Stimulated activated CD8-positive, alpha-beta memory T cell treated with anti-CD3 and anti-CD28 coated beads, Interleukin-4, amount 100 ng/mL, for 48 hours (primary cell): Measurements from ENCODE around the gene HOMER2.
"Not testable (repeated sequence)": the region's sequence is repeated elsewhere in the genome, so short reads cannot be mapped to it uniquely, and the experiment has no call there.

Experiments used
- DNase-seq: peaks from one replicate; pipeline ENCODE4 v3.0.0-alpha.2; 2020

The HOMER2 gene

DNA sequence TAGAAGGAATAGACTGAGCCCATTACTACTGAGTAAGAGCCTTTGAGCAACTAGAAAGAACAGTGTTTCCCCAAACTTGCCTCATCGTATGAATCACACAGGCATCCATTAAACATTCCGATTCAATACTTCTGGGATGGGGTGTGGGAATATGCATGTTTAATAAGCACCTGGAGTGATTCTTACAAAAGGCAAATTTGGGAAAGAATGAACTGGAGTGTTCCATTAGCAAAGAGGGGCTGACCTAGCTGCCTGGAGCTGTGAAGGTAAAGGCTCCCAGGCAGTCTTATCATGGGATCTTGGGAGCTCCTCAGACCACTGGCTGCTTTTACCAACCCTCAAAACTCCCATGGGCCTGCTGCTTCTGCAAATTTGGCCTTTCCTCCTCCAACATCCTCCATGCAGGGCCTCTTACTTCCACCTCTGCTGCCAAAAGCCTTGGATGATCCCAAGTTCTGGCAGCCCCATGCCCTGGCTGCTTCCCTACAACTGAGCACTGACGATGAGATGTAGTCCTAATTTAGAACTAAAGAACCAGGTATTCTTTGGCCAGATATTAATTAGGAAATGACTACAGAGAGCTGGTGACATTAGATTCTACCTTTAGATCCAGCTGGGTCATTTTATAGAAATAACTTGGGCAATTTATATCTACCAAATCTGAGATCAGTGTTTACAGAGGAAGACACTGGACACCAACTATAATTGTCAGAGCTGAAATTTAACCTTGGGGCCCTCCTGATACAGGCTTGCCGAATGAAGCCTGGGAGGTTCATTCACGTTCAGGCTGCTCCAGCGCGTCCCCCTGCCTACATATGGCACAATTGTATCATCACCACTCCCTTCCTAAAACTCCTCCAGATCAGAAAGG lies 11.2 kb upstream of the HOMER2 start:
- DNase-seq: no peak

DNA sequence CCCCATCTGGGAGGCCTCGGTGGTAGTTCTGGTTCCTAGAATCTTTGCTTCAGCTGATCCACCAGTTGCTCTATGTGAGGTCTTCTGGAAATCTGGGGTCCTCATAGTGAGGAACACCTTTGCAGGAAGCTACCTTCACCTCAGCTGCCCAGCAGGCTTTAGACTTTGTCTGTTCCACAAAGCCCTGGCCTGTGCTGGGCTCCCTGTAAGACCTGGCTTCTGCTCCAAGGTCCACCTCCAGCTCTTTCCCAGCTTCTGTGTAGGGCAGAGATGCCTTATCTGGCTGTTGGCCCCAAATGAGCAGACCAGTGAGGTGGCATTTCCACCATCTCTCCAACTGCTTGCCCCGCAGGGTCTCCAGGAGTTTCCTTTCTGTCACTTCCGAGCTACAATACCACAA lies 8.2 kb upstream of the HOMER2 start:
- DNase-seq: no peak

DNA sequence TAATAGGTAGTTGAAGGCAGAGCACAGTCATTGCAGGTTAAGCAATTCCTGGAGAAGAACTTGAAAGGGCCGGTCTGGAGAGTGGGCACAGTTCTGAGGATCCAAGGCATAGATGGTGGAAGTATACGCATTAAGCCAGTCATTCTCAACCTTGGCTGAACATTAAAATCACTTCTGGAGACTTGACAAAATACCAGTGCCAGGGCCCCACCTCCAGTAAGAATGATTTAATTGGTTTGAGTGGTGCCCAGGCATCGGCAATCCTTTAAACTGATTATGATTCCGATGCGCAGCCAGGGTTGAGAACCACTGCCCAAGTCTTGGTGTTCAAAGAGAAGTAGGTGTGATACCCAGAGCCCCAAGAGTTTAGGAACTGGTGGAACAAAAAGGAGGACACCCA lies 6.9 kb upstream of the HOMER2 start:
- DNase-seq: no peak

DNA sequence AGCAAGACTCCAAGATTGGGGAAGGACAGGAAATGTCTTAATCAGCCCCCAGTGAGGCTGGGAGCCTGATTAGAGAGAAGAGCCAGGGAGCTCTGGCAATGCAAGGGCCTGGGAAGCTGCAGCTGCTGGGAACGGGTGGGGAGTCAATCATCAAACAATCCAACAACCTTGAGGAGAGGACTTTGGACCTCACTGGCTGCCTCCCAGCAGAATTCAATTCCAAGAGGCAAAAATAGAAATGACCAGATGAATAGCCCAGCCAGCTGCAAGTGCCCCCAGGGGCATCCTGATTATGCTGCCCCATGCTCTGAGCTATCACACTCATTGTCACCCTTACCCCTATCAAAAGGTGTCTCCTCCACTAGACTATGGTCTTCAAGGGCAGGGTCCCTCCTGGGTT lies 6.1 kb upstream of the HOMER2 start:
- DNase-seq: no peak

DNA sequence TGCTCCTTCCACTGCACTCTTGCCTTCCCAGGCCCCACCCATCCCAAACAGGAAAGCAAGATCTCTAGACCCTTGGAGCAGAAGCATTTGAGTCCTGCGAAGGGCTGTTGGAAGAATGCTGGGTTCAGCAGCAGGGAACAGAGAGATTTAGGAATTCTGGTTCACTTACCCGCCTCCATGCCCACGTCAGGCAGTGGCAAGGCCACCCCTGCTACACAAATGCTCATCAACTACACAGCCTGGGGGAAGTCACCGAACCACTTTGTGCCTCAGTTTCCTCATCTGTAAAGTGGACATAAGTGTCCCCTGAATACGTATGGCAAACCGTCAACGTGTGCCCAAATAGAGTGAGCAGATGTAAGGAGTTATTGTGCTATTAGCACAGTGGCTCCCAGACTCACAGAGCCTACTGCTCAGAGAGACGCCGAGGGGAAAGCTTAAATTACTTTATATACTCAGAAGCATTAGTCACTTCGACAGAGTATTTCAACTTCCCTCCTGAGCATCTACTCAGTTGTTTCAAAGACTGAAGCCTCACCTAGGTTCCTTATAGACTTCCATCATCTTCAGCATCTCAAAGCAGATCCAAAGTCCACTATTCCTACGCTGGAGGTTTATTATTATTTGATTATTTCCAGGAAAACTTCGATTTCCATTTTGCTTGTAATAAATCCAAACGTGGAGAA lies 905 bp downstream of the HOMER2 start:
- no peak for DNase-seq

DNA sequence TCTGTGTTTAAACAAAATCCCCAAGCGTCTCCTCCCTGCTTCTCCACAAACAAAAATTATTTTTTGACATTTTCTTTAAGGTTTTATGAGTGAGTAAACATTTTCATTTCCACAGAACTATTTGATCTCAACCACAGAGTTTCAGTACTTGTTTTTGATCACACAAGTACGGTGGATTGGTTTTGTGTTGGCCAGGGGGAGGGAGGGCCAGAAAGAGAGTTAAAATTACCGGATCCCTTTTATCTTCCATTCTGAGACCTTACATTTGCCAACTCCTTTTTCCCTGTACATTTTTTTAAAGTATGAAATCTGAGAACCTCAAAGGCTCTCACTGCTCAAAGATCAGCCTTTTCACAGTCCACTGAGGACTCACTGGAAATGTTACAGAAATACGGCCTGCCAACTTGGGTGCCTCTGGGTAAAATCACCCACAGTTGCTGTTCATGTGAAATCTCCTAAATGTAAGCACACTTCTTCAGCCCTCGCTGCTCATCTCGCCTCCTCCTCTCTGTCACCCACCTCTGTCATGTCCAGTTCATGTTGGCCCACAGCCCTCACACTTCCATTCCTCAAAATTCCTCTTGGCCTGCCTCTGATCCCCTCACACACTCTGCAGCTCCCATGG lies 1.7 kb downstream of the HOMER2 start:
- DNase-seq: no peak

DNA sequence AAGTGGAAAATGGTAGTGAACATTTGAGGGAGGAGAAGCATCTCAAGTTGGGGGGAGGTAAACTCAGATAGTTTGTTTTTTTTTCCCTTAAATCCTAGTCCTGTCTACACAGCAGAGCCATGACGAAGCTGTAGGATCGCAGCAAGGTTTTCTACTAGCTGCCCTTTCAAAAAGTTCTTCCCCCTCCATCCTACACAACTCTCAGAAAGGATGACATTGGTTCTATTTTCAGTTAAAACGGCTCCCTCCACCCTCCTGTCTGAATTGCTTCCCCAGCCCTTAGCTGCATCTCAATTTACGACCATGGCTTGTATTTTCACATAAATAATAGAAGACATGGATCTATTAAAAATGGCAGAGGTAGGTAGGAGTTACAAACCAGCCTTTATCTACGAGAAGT lies 2.2 kb downstream of the HOMER2 start:
- DNase-seq: no peak

DNA sequence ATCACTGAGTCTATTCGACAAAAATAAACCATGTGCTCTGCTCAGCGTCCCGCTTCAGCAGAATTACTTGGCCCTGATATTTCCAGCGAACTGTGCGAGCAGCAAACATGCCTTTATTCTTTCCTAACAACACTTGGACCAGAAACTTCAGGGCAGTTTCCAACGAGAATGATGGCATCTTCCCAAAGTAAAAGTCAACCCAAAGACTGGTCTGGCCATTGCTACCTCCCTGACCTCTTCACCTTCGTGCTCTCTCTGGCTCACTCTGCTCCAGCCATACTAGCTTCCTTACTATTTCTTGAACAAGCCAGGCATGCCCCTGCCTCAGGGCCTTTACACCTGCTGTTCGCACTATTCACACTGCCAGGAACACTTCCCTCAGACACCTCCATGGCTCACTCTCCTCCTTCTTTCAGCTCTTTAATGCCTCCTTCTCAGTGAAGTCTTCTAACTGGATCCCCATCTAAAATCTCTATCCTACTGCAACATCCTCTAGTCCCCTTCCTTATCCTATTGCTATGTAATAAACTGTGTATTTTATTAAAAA lies 6.3 kb downstream of the HOMER2 start:
- DNase-seq: no peak

DNA sequence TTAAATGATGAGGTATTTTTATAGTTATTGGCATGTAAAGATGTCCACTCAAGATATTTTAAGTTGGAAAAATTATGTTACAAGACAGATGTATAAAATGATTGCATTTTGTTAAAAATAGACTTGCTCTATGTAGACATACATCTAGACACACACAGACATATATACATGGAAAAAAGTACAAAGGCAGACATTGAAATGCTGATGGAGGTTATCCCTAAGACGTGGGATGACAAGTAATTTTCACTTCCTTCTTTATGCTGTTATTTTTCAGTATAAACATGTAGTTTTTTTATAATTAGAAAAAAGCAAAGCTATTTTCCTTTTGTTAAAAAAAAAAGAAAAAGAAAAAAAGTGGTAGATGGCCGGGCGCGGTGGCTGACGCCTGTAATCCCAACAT lies 7.2 kb downstream of the HOMER2 start:
- DNase-seq: no peak

DNA sequence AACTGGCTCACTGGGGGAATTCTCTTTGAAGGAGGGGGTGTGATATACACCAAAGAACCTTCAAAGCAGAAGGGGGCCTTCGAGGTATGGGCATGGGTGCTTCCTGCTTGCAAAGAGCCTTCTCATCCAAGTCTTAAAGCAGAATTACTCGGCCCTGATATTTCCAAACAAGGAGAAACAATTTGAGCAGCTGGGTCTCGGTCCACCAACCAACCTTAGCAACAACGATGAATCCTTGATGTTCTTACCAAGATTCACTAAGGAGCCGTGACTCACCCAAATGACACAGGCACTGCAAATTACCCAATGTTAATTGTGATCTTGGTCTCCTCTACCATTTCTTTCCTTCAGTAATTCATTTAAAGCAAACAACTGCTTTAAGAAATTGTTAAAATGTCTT lies 7.7 kb downstream of the HOMER2 start:
- no peak for DNase-seq

DNA sequence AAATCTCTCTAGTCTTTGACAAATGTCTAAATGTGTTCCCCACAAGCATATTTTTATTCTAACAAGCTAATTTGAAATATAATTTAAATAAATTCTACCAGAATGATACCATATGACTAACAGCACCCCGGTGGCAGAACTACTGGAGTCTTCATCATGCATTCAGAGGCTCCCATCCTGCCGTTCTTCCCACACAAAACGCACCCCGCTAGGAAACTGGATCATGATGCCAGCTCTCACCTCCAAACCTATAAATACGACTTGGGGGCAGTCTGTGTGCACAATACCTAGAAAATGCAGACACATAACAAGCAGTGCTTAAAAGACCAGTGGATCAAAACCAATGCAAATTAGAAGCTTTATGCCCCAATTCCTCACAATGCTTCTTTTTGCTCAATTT lies 8.5 kb downstream of the HOMER2 start:
- no peak for DNase-seq

DNA sequence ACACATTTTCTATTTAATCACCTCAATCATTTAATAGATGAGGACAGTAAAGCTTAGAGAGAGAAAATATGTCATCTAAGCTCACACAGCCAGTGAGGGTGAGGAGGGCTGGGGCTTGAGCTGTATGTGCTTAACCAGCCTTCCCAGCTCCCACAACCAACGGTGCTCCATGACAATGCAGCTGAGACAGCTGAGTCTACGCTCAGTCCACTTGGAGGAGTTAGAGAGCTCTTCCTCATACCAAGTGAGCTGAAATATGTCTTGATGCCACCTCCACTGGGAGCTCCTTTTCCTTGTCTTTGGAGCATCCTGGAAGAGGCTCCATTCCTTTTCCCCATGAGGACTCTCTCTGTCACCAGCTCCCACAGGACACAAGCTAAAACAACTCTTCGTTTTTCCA lies 9.3 kb downstream of the HOMER2 start:
- DNase-seq: no peak

DNA sequence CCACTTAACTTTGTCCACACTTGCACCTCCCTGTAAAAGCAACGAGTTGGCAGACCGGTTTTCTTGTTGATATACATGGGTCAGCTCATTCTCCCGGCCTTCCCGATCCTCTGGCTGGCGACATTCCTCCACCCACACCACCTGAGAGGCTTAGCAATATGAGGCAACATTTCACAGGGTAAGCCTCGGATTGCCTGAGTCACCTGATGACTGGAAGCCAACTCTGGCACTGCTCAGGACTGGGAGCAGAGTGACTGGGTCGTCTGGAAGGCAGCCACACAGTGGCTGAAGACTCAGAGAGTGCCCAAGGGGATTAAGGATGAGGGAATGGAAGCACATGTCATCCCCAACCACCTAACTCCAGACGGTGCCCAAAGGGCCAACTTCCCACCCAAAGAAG lies 9.8 kb downstream of the HOMER2 start:
- no peak for DNase-seq

DNA sequence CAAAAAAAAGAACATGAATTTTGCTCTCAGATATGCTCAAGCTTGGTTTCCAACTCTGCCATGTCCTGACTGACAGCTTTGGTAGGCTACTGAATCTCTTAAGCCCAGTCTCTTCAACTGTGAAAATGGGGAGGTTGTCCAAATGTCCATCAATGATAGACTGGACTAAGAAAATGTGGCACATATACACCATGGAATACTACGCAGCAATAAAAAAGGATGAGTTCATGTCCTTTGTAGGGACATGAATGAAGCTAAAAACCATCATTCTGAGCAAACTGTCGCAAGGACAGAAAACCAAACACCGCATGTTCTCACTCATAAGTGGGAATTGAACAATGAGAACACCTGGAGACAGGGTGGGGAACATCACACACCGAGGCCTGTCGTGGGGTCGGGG lies 12.8 kb downstream of the HOMER2 start:
- DNase-seq: not testable (repeated sequence)

DNA sequence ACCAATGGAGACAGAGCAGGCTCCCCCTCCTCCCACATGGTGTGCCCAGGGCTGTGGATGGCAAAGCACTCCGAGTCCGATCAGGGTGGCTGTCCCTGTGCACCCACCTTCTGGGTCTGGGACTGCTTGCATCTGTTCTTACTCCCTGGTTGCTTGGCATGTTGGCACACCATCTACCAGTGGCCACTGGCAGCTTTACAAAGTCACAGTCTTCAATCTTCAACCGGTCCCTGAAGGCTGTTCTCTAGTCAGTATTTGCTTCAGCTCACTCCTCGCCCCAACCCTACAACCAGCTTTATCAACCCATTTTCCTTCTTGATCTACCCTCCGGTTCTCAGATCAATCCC lies 14.8 kb downstream of the HOMER2 start:
- DNase-seq: no peak

DNA sequence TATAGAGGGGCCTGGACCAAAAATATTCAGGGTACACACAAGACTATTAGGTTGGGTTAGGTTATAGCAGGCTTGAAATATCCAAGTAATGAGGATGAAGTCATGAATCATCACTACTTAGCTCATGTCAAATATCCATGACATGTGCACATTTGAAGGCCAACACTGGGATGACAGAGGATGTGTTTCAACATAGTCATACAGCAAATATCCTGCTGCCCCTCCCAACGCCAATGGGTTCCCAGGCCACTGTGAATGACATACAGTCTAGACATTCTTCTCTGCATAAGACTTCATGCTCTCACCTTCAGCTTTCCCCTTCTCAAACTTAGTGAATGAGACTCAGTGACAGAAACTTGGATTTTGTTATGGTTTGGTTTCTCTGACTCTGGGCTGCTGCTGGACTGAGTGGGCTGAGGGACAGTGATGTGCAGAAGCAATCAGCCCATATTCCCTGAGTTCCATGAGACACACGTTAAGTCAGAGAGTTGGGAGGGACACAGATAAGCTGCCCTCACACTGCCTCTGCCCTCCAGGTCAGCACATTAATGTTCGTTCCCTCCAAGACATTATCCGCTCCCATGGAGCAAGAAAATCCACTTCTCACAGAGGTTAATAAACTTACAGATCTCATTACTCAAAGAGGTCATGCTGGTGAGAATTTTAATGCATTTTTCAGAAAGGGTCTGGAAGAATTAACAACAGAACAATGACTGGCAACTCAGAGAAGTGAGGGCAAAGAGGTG lies 15.4 kb downstream of the HOMER2 start:
- DNase-seq: no peak

DNA sequence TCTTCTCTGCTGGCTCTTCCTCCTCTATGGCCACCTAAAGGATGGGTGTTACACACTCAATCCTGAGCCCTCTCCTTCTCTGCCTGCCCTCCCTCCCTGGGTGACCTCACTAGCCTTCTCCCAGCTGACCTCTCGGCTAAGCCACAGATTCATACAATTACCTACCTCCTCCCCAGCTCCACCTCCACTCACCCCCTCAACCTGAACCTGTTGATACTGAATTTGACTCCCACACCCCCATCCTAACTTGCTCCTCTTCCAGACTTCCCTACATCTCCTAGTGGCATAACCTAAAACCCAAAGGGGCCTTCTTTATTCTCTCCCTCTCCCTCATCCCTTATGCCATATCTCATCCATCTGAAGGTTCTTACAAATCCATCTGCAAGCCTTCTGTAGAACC lies 17.1 kb downstream of the HOMER2 start:
- no peak for DNase-seq

DNA sequence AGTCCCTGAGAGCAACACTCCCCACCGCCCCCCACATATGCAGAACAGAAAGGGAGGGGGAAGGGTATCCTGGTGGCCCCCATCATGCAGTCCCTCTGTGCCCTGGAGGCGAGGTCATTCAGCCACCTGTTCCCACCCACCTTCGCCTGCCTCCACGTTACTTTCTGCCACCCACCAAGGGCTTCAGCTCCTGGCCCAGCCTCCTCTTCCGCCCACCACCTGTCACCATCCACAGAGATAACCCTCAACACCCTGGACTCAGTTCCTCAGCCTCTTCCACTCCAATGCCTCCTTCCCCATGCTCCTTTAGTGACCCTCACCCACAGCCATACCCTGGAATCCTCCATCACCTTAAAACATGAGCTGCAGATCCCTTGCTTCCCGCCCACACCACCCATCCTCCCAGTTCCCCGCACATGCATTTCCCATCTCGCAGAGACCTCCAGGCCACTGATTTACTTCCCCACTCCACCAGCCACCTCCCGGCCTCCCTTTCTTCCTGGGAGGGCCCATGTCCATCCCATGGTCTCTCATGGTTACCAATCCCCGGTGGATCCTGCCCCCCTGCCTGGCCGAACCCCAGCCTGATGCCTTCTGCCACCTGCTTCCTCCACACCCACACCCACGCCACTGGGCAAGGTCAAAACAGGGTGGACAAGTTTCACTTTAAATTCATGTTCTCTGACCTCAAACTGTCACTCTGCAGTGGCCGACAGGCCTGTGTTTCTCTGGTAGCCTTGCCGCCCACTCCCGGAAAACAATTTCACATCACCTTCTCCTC lies 18.2 kb downstream of the HOMER2 start:
- DNase-seq: no peak

DNA sequence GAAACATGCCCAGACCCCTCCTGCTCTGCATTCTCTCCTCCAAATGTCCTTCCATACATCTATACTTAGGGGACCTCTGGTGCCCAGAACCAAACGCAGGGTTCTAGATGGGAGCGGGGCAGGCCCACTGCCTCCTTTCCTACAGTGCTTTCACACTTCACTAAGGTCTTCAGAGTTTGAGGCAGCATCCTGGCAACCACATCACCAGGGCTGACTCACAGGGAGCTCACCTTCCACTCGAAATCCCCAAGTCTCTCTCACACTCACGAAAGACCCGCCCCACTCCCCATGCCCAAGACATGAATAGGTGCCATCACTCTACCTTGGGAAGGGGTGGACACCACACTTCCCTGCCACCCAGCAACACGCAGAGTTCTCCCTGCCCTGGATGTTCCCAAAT lies 18.9 kb downstream of the HOMER2 start:
- peak; percentile 34 for DNase-seq

DNA sequence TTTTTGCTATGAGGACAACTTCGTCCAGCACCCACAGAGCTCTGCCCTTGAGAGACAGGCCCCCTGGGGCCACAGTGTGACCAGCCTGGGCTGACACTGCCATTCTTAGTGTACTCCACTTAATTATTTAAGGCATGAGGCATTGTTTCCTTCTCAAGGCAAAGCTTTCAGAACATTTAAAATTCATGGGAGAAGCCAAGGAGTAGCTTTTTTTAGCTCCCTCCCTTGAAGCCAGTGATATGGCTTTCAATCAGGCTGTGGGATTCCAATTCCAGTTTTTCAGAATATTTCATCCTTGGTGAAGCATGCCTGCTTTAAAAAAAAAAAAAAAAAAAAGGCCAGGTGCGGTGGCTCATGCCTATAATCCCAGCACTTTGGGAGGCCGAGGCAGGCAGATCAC lies 21.3 kb downstream of the HOMER2 start:
- no peak for DNase-seq

DNA sequence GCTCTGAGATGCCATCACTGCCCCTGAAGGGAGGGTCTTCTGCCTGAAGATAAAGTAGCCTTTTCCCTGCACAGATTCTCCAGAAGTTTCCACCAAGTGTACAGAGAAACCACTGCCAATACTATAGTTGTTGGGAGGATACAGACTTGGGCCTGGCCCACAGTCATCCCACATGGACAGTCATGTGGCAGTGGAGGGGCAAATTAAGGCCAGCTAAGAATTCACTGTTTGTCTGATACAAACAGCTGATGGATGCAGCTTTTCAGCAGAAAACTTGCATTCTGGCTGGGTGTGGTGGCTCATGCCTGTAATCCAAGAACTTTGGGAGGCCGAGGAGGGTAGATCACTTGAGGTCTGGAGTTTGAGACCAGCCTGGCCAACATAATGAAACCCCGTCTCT lies 22.1 kb downstream of the HOMER2 start:
- DNase-seq: no peak

DNA sequence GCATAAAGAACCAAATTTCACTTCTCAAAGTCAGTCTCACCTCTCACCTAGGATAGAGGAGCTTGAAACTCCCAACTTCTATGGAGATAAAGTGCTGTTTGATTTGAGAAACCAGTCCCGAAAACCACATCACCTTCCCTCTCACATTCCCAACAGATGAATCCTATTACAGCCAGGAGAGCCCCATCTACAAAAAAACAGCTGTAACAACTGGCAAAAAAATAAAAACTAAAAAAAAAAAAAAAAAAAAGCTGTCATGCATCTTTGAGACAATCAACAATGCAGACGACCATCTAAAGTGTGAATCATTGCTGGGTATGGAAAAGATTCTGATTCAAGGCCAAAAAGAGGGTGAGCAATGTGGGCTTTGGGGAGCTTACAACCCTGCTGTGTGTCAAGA lies 23.8 kb downstream of the HOMER2 start:
- no peak for DNase-seq
